GM23338 (cell line): Measurements from ENCODE around the gene INPP1. TPM values are rescaled to one million over a fixed set of nuclear protein-coding genes. Genes with fewer than 3 reads are reported as not detected.

Experiments used
- ATAC-seq: fragments of 200-7000 bp; cut with Tn5 transposase; 3 replicates; pipeline ENCODE4 v1.9.1; 2020
- DNase-seq: peaks from one replicate; pipeline ENCODE4 v3.0.0-alpha.2; 2015; ENCODE audit warnings: low spot score
- H2AFZ ChIP-seq: fragments of 200-600 bp; sonication (generic); 2 replicates; pipeline ENCODE4 v1.8.0; 2016; ENCODE audit warnings: antibody characterized with exemption, mild to moderate bottlenecking, moderate library complexity
- H3F3A ChIP-seq: fragments of 200-600 bp; sonication (generic); replicated peaks from 2 replicates; pipeline ENCODE4 v1.8.0; 2017; ENCODE audit warnings: antibody characterized with exemption, mixed run types, low read depth
- H3K27ac ChIP-seq: fragments of 200-600 bp; sonication (generic); 2 replicates; pipeline ENCODE4 v1.6.1; 2016; ENCODE audit warnings: low read depth
- H3K27me3 ChIP-seq: fragments of 200-600 bp; sonication (generic); 2 replicates; pipeline ENCODE4 v1.8.0; 2016; ENCODE audit warnings: mild to moderate bottlenecking, mixed run types, moderate library complexity; ENCODE audit not compliant: insufficient read depth
- H3K36me3 ChIP-seq: fragments of 200-600 bp; sonication (generic); 2 replicates; pipeline ENCODE4 v1.8.0; 2016; ENCODE audit warnings: mild to moderate bottlenecking; ENCODE audit not compliant: insufficient read depth
- H3K4me1 ChIP-seq: fragments of 200-600 bp; sonication (generic); 2 replicates; pipeline ENCODE4 v1.8.0; 2016; ENCODE audit warnings: mild to moderate bottlenecking, moderate library complexity; ENCODE audit not compliant: insufficient read depth
- H3K4me2 ChIP-seq: fragments of 200-600 bp; sonication (generic); 2 replicates; pipeline ENCODE4 v1.7.1; 2017; ENCODE audit warnings: mixed run types
- H3K4me3 ChIP-seq: fragments of 200-600 bp; sonication (generic); 2 replicates; pipeline ENCODE4 v1.6.1; 2016; ENCODE audit warnings: mixed run types
- H3K79me2 ChIP-seq: fragments of 200-600 bp; sonication (generic); replicated peaks from 2 replicates; pipeline ENCODE4 v1.8.0; 2017; ENCODE audit warnings: mild to moderate bottlenecking; ENCODE audit not compliant: insufficient read depth
- H3K9me2 ChIP-seq: fragments of 200-600 bp; sonication (generic); 2 replicates; pipeline ENCODE4 v1.8.0; 2017; ENCODE audit not compliant: insufficient read depth
- H4K20me1 ChIP-seq: fragments of 200-600 bp; sonication (generic); replicated peaks from 2 replicates; pipeline ENCODE4 v1.8.0; 2017; ENCODE audit warnings: mild to moderate bottlenecking; ENCODE audit not compliant: insufficient read depth
- H3K27ac Mint-ChIP-seq: 2 replicates; pipeline ENCODE4 v1.8.0; 2020; ENCODE audit warnings: inconsistent platforms, mild to moderate bottlenecking, moderate library complexity, mixed read lengths
- H3K27me3 Mint-ChIP-seq: 3 replicates; pipeline ENCODE4 v1.8.0; 2022; ENCODE audit warnings: low read depth, mild to moderate bottlenecking, moderate library complexity, mixed read lengths, inconsistent platforms; ENCODE audit not compliant: insufficient read depth, poor library complexity
- H3K36me3 Mint-ChIP-seq: 3 replicates; pipeline ENCODE4 v1.8.0; 2021; ENCODE audit warnings: low read depth, mild to moderate bottlenecking, inconsistent platforms, moderate library complexity, mixed read lengths
- H3K4me1 Mint-ChIP-seq: 3 replicates; pipeline ENCODE4 v1.8.0; 2020; ENCODE audit warnings: mild to moderate bottlenecking, inconsistent platforms, mixed read lengths
- H3K4me3 Mint-ChIP-seq: 3 replicates; pipeline ENCODE4 v1.8.0; 2021; ENCODE audit warnings: moderate library complexity, mild to moderate bottlenecking, inconsistent platforms, mixed read lengths
- H3K9me3 Mint-ChIP-seq: 3 replicates; pipeline ENCODE4 v1.8.0; 2020; ENCODE audit warnings: moderate library complexity, mild to moderate bottlenecking, inconsistent platforms, mixed read lengths
- CREB1 ChIP-seq: fragments of 250-450 bp; sonication (Bioruptor Pico); IDR thresholded peaks from 2 replicates; pipeline ENCODE4 v1.5.0; 2020; ENCODE audit warnings: low read depth, mild to moderate bottlenecking, moderate library complexity
- CTCF ChIP-seq, 2 experiments: fragments of 200-600 bp in 1 of 2; sonication (generic) in 1 of 2; conservative IDR thresholded peaks; 2 replicates each; pipeline versions ENCODE4 v1.5.1 to v1.6.1; 2016 to 2017; ENCODE audit warnings: antibody characterized with exemption in 2 of 2, low read depth in 2 of 2, mild to moderate bottlenecking in 2 of 2, moderate library complexity in 1 of 2
- ETS1 ChIP-seq: IDR thresholded peaks from 2 replicates; pipeline ENCODE4 v1.6.1; 2016; ENCODE audit warnings: antibody characterized with exemption
- EZH2 ChIP-seq: fragments of 200-600 bp; sonication (generic); IDR thresholded peaks from one replicate; pipeline ENCODE4 v1.8.0; 2017; ENCODE audit warnings: antibody characterized with exemption, mild to moderate bottlenecking, low read depth; ENCODE audit not compliant: unreplicated experiment
- EZH2phosphoT487 ChIP-seq: fragments of 200-600 bp; sonication (generic); IDR thresholded peaks from one replicate; pipeline ENCODE4 v1.8.1; 2018; ENCODE audit warnings: antibody characterized with exemption; ENCODE audit not compliant: unreplicated experiment
- JUNB ChIP-seq: IDR thresholded peaks from one replicate; pipeline ENCODE4 v1.6.1; 2016; ENCODE audit warnings: antibody characterized with exemption; ENCODE audit not compliant: unreplicated experiment
- NANOG ChIP-seq: IDR thresholded peaks from 2 replicates; pipeline ENCODE4 v1.6.1; 2016; ENCODE audit warnings: antibody characterized with exemption, borderline replicate concordance
- POLR2AphosphoS5 ChIP-seq: IDR thresholded peaks from 2 replicates; pipeline ENCODE4 v1.6.1; 2016; ENCODE audit warnings: antibody characterized with exemption, low read depth
- REST ChIP-seq: IDR thresholded peaks from one replicate; pipeline ENCODE4 v1.6.1; 2018; ENCODE audit warnings: antibody characterized with exemption; ENCODE audit not compliant: unreplicated experiment
- STAT1 ChIP-seq: IDR thresholded peaks from one replicate; pipeline ENCODE4 v1.6.1; 2016; ENCODE audit warnings: antibody characterized with exemption; ENCODE audit not compliant: unreplicated experiment
- ZNF114 ChIP-seq: fragments of 250-450 bp; sonication (Bioruptor Pico); IDR thresholded peaks from 2 replicates; pipeline ENCODE4 v1.5.0; 2020; ENCODE audit warnings: mild to moderate bottlenecking, moderate library complexity
- ZNF331 ChIP-seq: fragments of 250-450 bp; sonication (Bioruptor Pico); IDR thresholded peaks from 2 replicates; pipeline ENCODE4 v1.5.0; 2020; ENCODE audit warnings: low read depth, mild to moderate bottlenecking, moderate library complexity
- polyA plus RNA-seq: library from polyadenylated mRNA; unstranded; fragments of >200 nt; fragmentation: Nextera tagmentation; extraction: Ambion mirVana; gene quantifications from 2 replicates; pipeline ENCODE4 v1.2.1, GENCODE V29; 2016
- total RNA-seq: library from RNA; depleted of rRNA; stranded (reverse); fragments of >200 nt; shearing (Covaris generic); gene quantifications from 2 replicates; pipeline ENCODE4 v1.2.3, GENCODE V29; 2014

INPP1 gene
- total and polyA plus RNA-seq, 2 experiments from 2014 or later = 2.6 to 6.5 TPM

- peaks cover 38% of the 10 kb centered on the region for H3K36me3 Mint-ChIP-seq
- Histone ChIP-seq H3K27ac (no peak overlapping the region), H3K9me2 (no peaks in the 10 kb centered on the region), H3K36me3 (peaks cover under 1% of the 10 kb centered on the region; the same call in 1 of the 2 replicates), H3K4me3 (no peak overlapping the region), H3F3A (no peaks in the 10 kb centered on the region), H3K4me2 (no peak overlapping the region), H3K4me1 (peaks cover 11% of the 10 kb centered on the region; the same call in 1 of the 2 replicates), H2AFZ (no peak overlapping the region), H4K20me1 (peaks cover 4% of the 10 kb centered on the region; the same call in 1 of the 2 replicates), H3K27me3 (no peaks in the 10 kb centered on the region), H3K79me2 (peaks cover 25% of the 10 kb centered on the region; the same call in 1 of the 2 replicates)
- H3K27ac Mint-ChIP-seq = no peak overlapping the region
- peaks cover 12% of the 10 kb centered on the region; the same call in 2 of the 3 replicates for H3K9me3 Mint-ChIP-seq
- H3K4me1 Mint-ChIP-seq = peaks cover 4% of the 10 kb centered on the region
- no peaks in the 10 kb centered on the region for H3K27me3 Mint-ChIP-seq
- DNase-seq (no peak), ATAC-seq (no peak)
- TF ChIP-seq ZNF114 (no peak), CREB1 (CRISPR knock-in tag) (no peak), STAT1 (no peak), JUNB (no peak), EZH2phosphoT487 (no peak), NANOG (no peak), ETS1 (no peak)
- H3K4me3 Mint-ChIP-seq = no peak overlapping the region
These were observed 39.7 kb upstream of the INPP1 start for GRCh38 chr2:190303647-190304046.

GRCh38 chr2:190304404-190304803, 39.0 kb upstream of the INPP1 start:
- peaks cover 25% of the 10 kb centered on the region; the same call in 1 of the 2 replicates for H3K79me2 ChIP-seq
- ATAC-seq = no peak
- TF ChIP-seq POLR2AphosphoS5 = no peak
- no peak for TF ChIP-seq REST
- TF ChIP-seq ZNF331 = no peak
- no peak for TF ChIP-seq STAT1
- TF ChIP-seq EZH2 = no peak
- no peak for TF ChIP-seq EZH2phosphoT487
- TF ChIP-seq NANOG = no peak
- TF ChIP-seq CTCF (conservative IDR thresholded peaks at IDR 0.05; ENCODE audit: low read depth in 2 of 2) = no peak
- no peak for TF ChIP-seq CREB1 (CRISPR knock-in tag)

More at GRCh38 chr2:190304404-190304803, 39.0 kb upstream of the INPP1 start:
- Histone ChIP-seq H3K4me2 (no peak overlapping the region), H3K4me1 (peaks cover 11% of the 10 kb centered on the region; the same call in 1 of the 2 replicates), H3K9me2 (no peaks in the 10 kb centered on the region), H4K20me1 (peaks cover 4% of the 10 kb centered on the region; the same call in 1 of the 2 replicates), H2AFZ (no peak overlapping the region), H3K27me3 (no peaks in the 10 kb centered on the region), H3K36me3 (peaks cover 5% of the 10 kb centered on the region; the same call in 1 of the 2 replicates), H3K27ac (no peak overlapping the region), H3K4me3 (no peak overlapping the region), H3F3A (no peaks in the 10 kb centered on the region)
- Mint-ChIP-seq H3K4me1 (peaks cover 4% of the 10 kb centered on the region), H3K4me3 (no peak overlapping the region), H3K36me3 (peaks cover 35% of the 10 kb centered on the region), H3K9me3 (peaks cover 12% of the 10 kb centered on the region; the same call in 2 of the 3 replicates), H3K27me3 (no peaks in the 10 kb centered on the region), H3K27ac (no peak overlapping the region)
- no peak for DNase-seq
